Measurements from ENCODE around the gene OR6C75.
"Not testable (repeated sequence)": the region's sequence is repeated elsewhere in the genome, so short reads cannot be mapped to it uniquely, and the experiment has no call there.

The OR6C75 gene

GRCh38 chr12:55362675-55363074 lies at the start of gene OR6C75:
Gene OR6C75, plus strand, starts transcription at chr12:55362975. Its CDS starts 2,136 bp downstream, at chr12:55365111.
- DNase-seq (ENCODE audit: low read depth): no peak

- DNase-seq (ENCODE audit: low read depth): no peak
Observed at GRCh38 chr12:55314043-55314442, 48.7 kb upstream of the OR6C75 start, which contains the start of gene OR6C1. Gene OR6C1, plus strand, starts transcription at chr12:55314343. Its CDS starts 6,257 bp downstream, at chr12:55320600.

- DNase-seq (ENCODE audit: low read depth): no peak
Observed at GRCh38 chr12:55320201-55320600, 42.6 kb upstream of the OR6C75 start.

GRCh38 chr12:55325801-55326200 lies 37.0 kb upstream of the OR6C75 start:
- not testable (repeated sequence) for DNase-seq (ENCODE audit: low read depth)

- no peak for DNase-seq (ENCODE audit: low read depth)
Observed at GRCh38 chr12:55330446-55330845, 32.3 kb upstream of the OR6C75 start, which contains the start of gene OR6C3. Gene OR6C3, plus strand, starts transcription at chr12:55330746. Its CDS starts 955 bp downstream, at chr12:55331701.

GRCh38 chr12:55336002-55336401 lies 26.8 kb upstream of the OR6C75 start:
- DNase-seq (ENCODE audit: low read depth): no peak

GRCh38 chr12:55355338-55355737 lies 7.4 kb upstream of the OR6C75 start:
- not testable (repeated sequence) for DNase-seq (ENCODE audit: low read depth)

GRCh38 chr12:55365086-55365485 lies 2.3 kb downstream of the OR6C75 start:
- DNase-seq (ENCODE audit: low read depth): no peak

- DNase-seq (ENCODE audit: low read depth): no peak
Observed at GRCh38 chr12:55372521-55372920, 9.7 kb downstream of the OR6C75 start.

GRCh38 chr12:55385891-55386290 lies 23.1 kb downstream of the OR6C75 start:
- no peak for DNase-seq (ENCODE audit: low read depth)

- DNase-seq (ENCODE audit: low read depth): no peak
Observed at GRCh38 chr12:55392032-55392795, 29.4 kb downstream of the OR6C75 start.

- no peak for DNase-seq (ENCODE audit: low read depth)
Observed at GRCh38 chr12:55396326-55396725, 33.6 kb downstream of the OR6C75 start.

GRCh38 chr12:55400229-55400628 lies 37.5 kb downstream of the OR6C75 start, which contains the start of gene OR6C65:
Gene OR6C65, plus strand, starts transcription at chr12:55400529. Its CDS starts 0 bp downstream, at chr12:55400529.
- no peak for DNase-seq (ENCODE audit: low read depth)

GRCh38 chr12:55407866-55408265 lies 45.1 kb downstream of the OR6C75 start:
- no peak for DNase-seq (ENCODE audit: low read depth)

GRCh38 chr12:55409133-55409532 lies 46.4 kb downstream of the OR6C75 start:
- DNase-seq (ENCODE audit: low read depth): not testable (repeated sequence)

- not testable (repeated sequence) for DNase-seq (ENCODE audit: low read depth)
Observed at GRCh38 chr12:55412138-55412537, 49.4 kb downstream of the OR6C75 start.

GRCh38 chr12:55413498-55414388 lies 51.0 kb downstream of the OR6C75 start:
- DNase-seq (ENCODE audit: low read depth): not testable (repeated sequence)

GRCh38 chr12:55414396-55414823 lies 51.6 kb downstream of the OR6C75 start:
- not testable (repeated sequence) for DNase-seq (ENCODE audit: low read depth)

- DNase-seq (ENCODE audit: low read depth): not testable (repeated sequence)
Observed at GRCh38 chr12:55414889-55415288, 52.1 kb downstream of the OR6C75 start.

- no peak for DNase-seq (ENCODE audit: low read depth)
Observed at GRCh38 chr12:55416961-55417360, 54.2 kb downstream of the OR6C75 start.
